ENCODE results near the gene ELOVL7. TPM values are rescaled to one million over a fixed set of nuclear protein-coding genes. Genes with fewer than 3 reads are reported as not detected.
A peak's percentile ranks its signal among the peaks of the same experiment; 100 is the strongest.

ELOVL7 gene
- total RNA-seq, 6 experiments from 2014 or later: 0.19 to 1.2 (median 0.63) TPM

DNA sequence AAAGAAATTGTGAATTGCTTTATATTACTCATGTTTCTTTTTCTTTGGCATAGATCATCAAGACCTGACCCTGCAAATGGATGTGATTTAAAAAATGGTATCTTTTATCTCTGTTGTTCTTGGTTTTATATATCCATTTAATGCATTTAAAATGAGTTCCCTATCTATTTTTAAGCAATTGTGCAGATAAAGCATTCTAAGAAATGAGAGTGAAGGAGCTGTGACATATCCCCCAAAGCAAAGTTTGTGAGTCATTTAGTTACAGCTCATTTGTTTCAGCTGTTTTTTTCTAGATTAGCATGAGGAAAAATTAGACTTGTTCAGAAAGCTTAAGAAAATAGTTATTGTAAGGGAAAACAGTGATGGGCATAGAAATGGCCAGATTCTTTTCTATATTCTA lies 7.6 kb upstream of the ELOVL7 start:
- Histone ChIP-seq H3K9me3 (no peaks in the 10 kb centered on the region), H3K27ac (no peak overlapping the region), H3K36me3 (no peaks in the 10 kb centered on the region), H3K27me3 (no peaks in the 10 kb centered on the region), H3K4me1 (no peaks in the 10 kb centered on the region), H3K4me3 (no peak overlapping the region)
- ATAC-seq (no peak), DNase-seq (no peak)
- no peak for TF ChIP-seq CTCF (IDR thresholded peaks at IDR 0.05)
- no peak for TF ChIP-seq POLR2A (IDR thresholded peaks at IDR 0.05)
- intact Hi-C loops (cut with DNase I): no loop called here

DNA sequence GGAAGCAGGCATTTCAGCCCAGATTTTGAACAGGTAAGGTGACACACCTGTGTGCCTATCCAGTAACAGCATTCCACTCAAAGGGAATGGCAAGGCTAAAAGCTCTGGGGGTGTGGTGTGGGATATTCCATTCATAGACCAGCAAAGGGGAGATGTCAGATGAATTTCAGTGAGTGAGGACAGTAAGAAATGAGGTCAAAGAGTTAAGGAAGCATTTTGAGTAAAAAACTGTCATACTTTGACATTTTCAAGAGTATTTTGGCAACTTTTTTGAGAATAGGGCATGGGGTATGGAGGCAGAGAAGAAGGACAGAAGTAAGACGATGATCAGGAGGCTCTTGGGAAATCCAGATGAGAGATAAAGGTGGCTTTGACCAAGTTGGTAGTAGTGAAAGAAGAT lies 2.2 kb upstream of the ELOVL7 start:
- H3K4me3 ChIP-seq: no peak overlapping the region
- no peaks in the 10 kb centered on the region for H3K36me3 ChIP-seq
- peaks cover 0 to 8% (median 0%) of the 10 kb centered on the region in 4 donors for H3K4me1 ChIP-seq
- WGBS (ENCODE audit: insufficient coverage, low coverage, low lambda C conversion rate, missing lambda C conversion rate): 64% methylated on average over 1 of the region's 1 CpG
- TF ChIP-seq POLR2A (IDR thresholded peaks at IDR 0.05) (no peak), CTCF (IDR thresholded peaks at IDR 0.05) (no peak)
- intact Hi-C loops (cut with DNase I): no loop called here
- no peaks in the 10 kb centered on the region for H3K27me3 ChIP-seq
- ATAC-seq (no peak), DNase-seq (no peak)
- H3K9me3 ChIP-seq: no peaks in the 10 kb centered on the region
- H3K27ac ChIP-seq: no peak overlapping the region

GRCh38 chr5:60843386-60843935 lies 608 bp downstream of the ELOVL7 start:
- 1% methylated on average over 12 of the region's 49 CpGs for WGBS (ENCODE audit: insufficient coverage, low coverage, low lambda C conversion rate, missing lambda C conversion rate)
- H3K9me3 ChIP-seq: no peaks in the 10 kb centered on the region
- peak in 1 of 3 donors; percentile 24 for DNase-seq
- TF ChIP-seq CTCF (IDR thresholded peaks at IDR 0.05): no peak
- no peak for TF ChIP-seq POLR2A (IDR thresholded peaks at IDR 0.05)
- H3K4me1 ChIP-seq: peaks cover 0 to 8% (median 0%) of the 10 kb centered on the region in 4 donors
- H3K36me3 ChIP-seq: no peaks in the 10 kb centered on the region
- no peaks in the 10 kb centered on the region for H3K27me3 ChIP-seq
- ATAC-seq: peak; percentile 30 to 58 (median 49)
- no peak overlapping the region for H3K27ac ChIP-seq
- intact Hi-C loops (cut with DNase I): no loop called here
- peak overlapping the region; percentile 57 to 71 (median 66) for H3K4me3 ChIP-seq

GRCh38 chr5:60842871-60843385 lies 1.1 kb downstream of the ELOVL7 start:
- TF ChIP-seq POLR2A (IDR thresholded peaks at IDR 0.05) (no peak), CTCF (IDR thresholded peaks at IDR 0.05) (no peak)
- no peak for DNase-seq
- intact Hi-C loops (cut with DNase I): no loop called here
- Histone ChIP-seq H3K4me3 (peak overlapping the region in 1 of 3 donors; percentile 71), H3K4me1 (peaks cover 0 to 8% (median 0%) of the 10 kb centered on the region in 4 donors), H3K36me3 (no peaks in the 10 kb centered on the region), H3K27ac (no peak overlapping the region), H3K9me3 (no peaks in the 10 kb centered on the region), H3K27me3 (no peaks in the 10 kb centered on the region)
- peak; percentile 24 to 49 (median 24) for ATAC-seq
- WGBS (ENCODE audit: insufficient coverage, low coverage, low lambda C conversion rate, missing lambda C conversion rate): 8% methylated on average over 18 of the region's 26 CpGs

Data from right lobe of liver (tissue), 6 donors.